Activated naive CD4-positive, alpha-beta T cell treated with anti-CD3 and anti-CD28 coated beads for 36 hours (primary cell): ENCODE measurements around the gene CCL5. TPM values are rescaled to one million over a fixed set of nuclear protein-coding genes. Genes with fewer than 3 reads are reported as not detected.

Experiments
- CTCF ChIA-PET: fragments of 350-600 bp; sonication (Branson Sonifier 250); formaldehyde crosslinking; loops from one replicate; lab custom pipeline; 2021; ENCODE audit warnings: antibody characterized with exemption; lab: Charles Lee
- DNase-seq: peaks from one replicate; pipeline ENCODE4 v3.0.0-alpha.2; 2020
- H3K27ac Mint-ChIP-seq: one replicate; pipeline ENCODE4 v1.8.0; 2021; ENCODE audit warnings: mild to moderate bottlenecking, mixed read lengths
- H3K27me3 Mint-ChIP-seq: one replicate; pipeline ENCODE4 v1.8.0; 2021; ENCODE audit warnings: low read depth, mixed read lengths
- H3K36me3 Mint-ChIP-seq: one replicate; pipeline ENCODE4 v1.8.0; 2021; ENCODE audit warnings: low read depth, mixed read lengths
- H3K4me1 Mint-ChIP-seq: one replicate; pipeline ENCODE4 v1.8.0; 2021; ENCODE audit warnings: low read depth, mixed read lengths
- H3K4me3 Mint-ChIP-seq: one replicate; pipeline ENCODE4 v1.8.0; 2021; ENCODE audit warnings: mild to moderate bottlenecking, moderate library complexity, mixed read lengths
- H3K9me3 Mint-ChIP-seq: one replicate; pipeline ENCODE4 v1.8.0; 2021; ENCODE audit warnings: mixed read lengths
- intact Hi-C: fragments of 100-400 bp; cut with micrococcal nuclease; formaldehyde crosslinking; loops from one replicate; pipeline ENCODE4 v1.15.1; 2023
- total RNA-seq, 2 experiments: library from RNA; stranded (reverse); gene quantifications; one replicate each; pipeline ENCODE4 v1.2.3, GENCODE V29; 2021

CCL5 gene
- total RNA-seq = 1 to 10 TPM; 1.9 to 2.5 TPM

- CTCF ChIA-PET = interaction anchor here (1.0 kb wide), 2 partner anchors 30 to 31 kb away, joined by 3 read pairs; no protein-coding TSS in a partner anchor
These were observed at the start of gene CCL5 for GRCh38 chr17:35879773-35880654. Gene CCL5, minus strand, starts transcription at chr17:35880360.

GRCh38 chr17:35927714-35928113, 47.6 kb upstream of the CCL5 start:
- no peak overlapping the region for H3K27ac Mint-ChIP-seq
- no peak overlapping the region for H3K4me3 Mint-ChIP-seq
- no peak for DNase-seq
- H3K36me3 Mint-ChIP-seq = peaks cover 12% of the 10 kb centered on the region
- H3K9me3 Mint-ChIP-seq = no peaks in the 10 kb centered on the region
- peaks cover 5% of the 10 kb centered on the region for H3K27me3 Mint-ChIP-seq
- peaks cover 17% of the 10 kb centered on the region for H3K4me1 Mint-ChIP-seq
- intact Hi-C loops = no loop called here
- CTCF ChIA-PET = interaction anchor here (0.7 to 1.6 kb wide), 2 partner anchors 79 to 145 kb away, joined by 3 to 4 read pairs; no protein-coding TSS in a partner anchor

More at GRCh38 chr17:35879773-35880654, at the start of gene CCL5:
- peaks cover 17% of the 10 kb centered on the region for H3K4me1 Mint-ChIP-seq
- H3K36me3 Mint-ChIP-seq = no peaks in the 10 kb centered on the region
- DNase-seq = peak; percentile 37
- intact Hi-C loops = loop anchor here (10.0 kb wide), 1 partner anchor 55 kb away; the partner anchor contains the start of gene RDM1
- no peak within 1 kb of the TSS for H3K4me3 Mint-ChIP-seq
- H3K9me3 Mint-ChIP-seq = no peaks in the 10 kb centered on the region
- H3K27me3 Mint-ChIP-seq = no peaks in the 10 kb centered on the region
- H3K27ac Mint-ChIP-seq = peak within 1 kb of the TSS; percentile 46

- DNase-seq = no peak
- Mint-ChIP-seq H3K27me3 (peaks cover 2% of the 10 kb centered on the region), H3K9me3 (no peaks in the 10 kb centered on the region), H3K36me3 (peaks cover 16% of the 10 kb centered on the region), H3K27ac (no peak overlapping the region), H3K4me3 (no peak overlapping the region), H3K4me1 (peaks cover 6% of the 10 kb centered on the region)
- CTCF ChIA-PET = no interaction called here
- intact Hi-C loops = no loop called here
These were observed 43.5 kb upstream of the CCL5 start for GRCh38 chr17:35923609-35924114.

- peaks cover 6% of the 10 kb centered on the region for H3K4me1 Mint-ChIP-seq
- CTCF ChIA-PET = no interaction called here
- no peak overlapping the region for H3K4me3 Mint-ChIP-seq
- H3K36me3 Mint-ChIP-seq = peaks cover 13% of the 10 kb centered on the region
- H3K27me3 Mint-ChIP-seq = no peaks in the 10 kb centered on the region
- intact Hi-C loops = no loop called here
- DNase-seq = no peak
- peak overlapping the region; percentile 44 for H3K27ac Mint-ChIP-seq
- no peaks in the 10 kb centered on the region for H3K9me3 Mint-ChIP-seq
These were observed 40.1 kb upstream of the CCL5 start for GRCh38 chr17:35920229-35920628.

GRCh38 chr17:35918665-35919064, 38.5 kb upstream of the CCL5 start:
- no peak overlapping the region for H3K27ac Mint-ChIP-seq
- intact Hi-C loops = no loop called here
- CTCF ChIA-PET = no interaction called here

GRCh38 chr17:35917519-35918213, 37.5 kb upstream of the CCL5 start:
- Mint-ChIP-seq H3K4me1 (peaks cover 5% of the 10 kb centered on the region), H3K27me3 (no peaks in the 10 kb centered on the region), H3K4me3 (no peak overlapping the region), H3K36me3 (peaks cover 4% of the 10 kb centered on the region), H3K27ac (no peak overlapping the region), H3K9me3 (no peaks in the 10 kb centered on the region)
- no peak for DNase-seq
- intact Hi-C loops = no loop called here
- CTCF ChIA-PET = no interaction called here

More at GRCh38 chr17:35918665-35919064, 38.5 kb upstream of the CCL5 start:
- peaks cover 9% of the 10 kb centered on the region for H3K36me3 Mint-ChIP-seq
- H3K4me1 Mint-ChIP-seq = peaks cover 5% of the 10 kb centered on the region
- H3K4me3 Mint-ChIP-seq = no peak overlapping the region
- H3K27me3 Mint-ChIP-seq = no peaks in the 10 kb centered on the region
- H3K9me3 Mint-ChIP-seq = no peaks in the 10 kb centered on the region
- no peak for DNase-seq

GRCh38 chr17:35915153-35915964, 35.2 kb upstream of the CCL5 start:
- no peak for DNase-seq
- CTCF ChIA-PET = interaction anchor here (0.6 to 1.2 kb wide), 2 partner anchors 74 to 311 kb away, joined by 3 read pairs; no protein-coding TSS in a partner anchor
- H3K4me1 Mint-ChIP-seq = peaks cover 5% of the 10 kb centered on the region
- H3K27ac Mint-ChIP-seq = no peak overlapping the region
- no peak overlapping the region for H3K4me3 Mint-ChIP-seq
- no peaks in the 10 kb centered on the region for H3K9me3 Mint-ChIP-seq
- intact Hi-C loops = no loop called here
- H3K27me3 Mint-ChIP-seq = no peaks in the 10 kb centered on the region
- H3K36me3 Mint-ChIP-seq = no peaks in the 10 kb centered on the region

GRCh38 chr17:35914354-35914753, 34.2 kb upstream of the CCL5 start:
- no peak for DNase-seq
- H3K4me3 Mint-ChIP-seq = no peak overlapping the region
- H3K27ac Mint-ChIP-seq = no peak overlapping the region
- no peaks in the 10 kb centered on the region for H3K9me3 Mint-ChIP-seq
- intact Hi-C loops = no loop called here
- no peaks in the 10 kb centered on the region for H3K27me3 Mint-ChIP-seq
- CTCF ChIA-PET = interaction anchor here (0.7 kb wide), 1 partner anchor 689 kb away, joined by 3 read pairs; no protein-coding TSS in a partner anchor
- H3K36me3 Mint-ChIP-seq = no peaks in the 10 kb centered on the region
- H3K4me1 Mint-ChIP-seq = no peaks in the 10 kb centered on the region

- no peak overlapping the region for H3K4me3 Mint-ChIP-seq
These were observed 33.4 kb upstream of the CCL5 start for GRCh38 chr17:35913609-35914008.

GRCh38 chr17:35912942-35913341, 32.8 kb upstream of the CCL5 start:
- H3K4me1 Mint-ChIP-seq = no peaks in the 10 kb centered on the region
- no peaks in the 10 kb centered on the region for H3K27me3 Mint-ChIP-seq
- no peaks in the 10 kb centered on the region for H3K9me3 Mint-ChIP-seq
- intact Hi-C loops = no loop called here
- H3K36me3 Mint-ChIP-seq = no peaks in the 10 kb centered on the region
- no peak overlapping the region for H3K27ac Mint-ChIP-seq
- H3K4me3 Mint-ChIP-seq = no peak overlapping the region
- DNase-seq = no peak
- CTCF ChIA-PET = no interaction called here

More at GRCh38 chr17:35913609-35914008, 33.4 kb upstream of the CCL5 start:
- CTCF ChIA-PET = no interaction called here
- Mint-ChIP-seq H3K27ac (no peak overlapping the region), H3K9me3 (no peaks in the 10 kb centered on the region), H3K36me3 (no peaks in the 10 kb centered on the region), H3K4me1 (no peaks in the 10 kb centered on the region), H3K27me3 (no peaks in the 10 kb centered on the region)
- intact Hi-C loops = no loop called here
- DNase-seq = no peak

GRCh38 chr17:35912339-35912912, 32.3 kb upstream of the CCL5 start:
- CTCF ChIA-PET = interaction anchor here (1.3 kb wide), 1 partner anchor 41 kb away, joined by 4 read pairs; no protein-coding TSS in a partner anchor
- no peak overlapping the region for H3K4me3 Mint-ChIP-seq
- H3K9me3 Mint-ChIP-seq = no peaks in the 10 kb centered on the region
- no peaks in the 10 kb centered on the region for H3K36me3 Mint-ChIP-seq
- intact Hi-C loops = no loop called here
- DNase-seq = no peak
- H3K27ac Mint-ChIP-seq = no peak overlapping the region
- no peaks in the 10 kb centered on the region for H3K27me3 Mint-ChIP-seq
- H3K4me1 Mint-ChIP-seq = no peaks in the 10 kb centered on the region
